Measurements from ENCODE around the gene IDH3G. TPM values are rescaled to one million over a fixed set of nuclear protein-coding genes. Genes with fewer than 3 reads are reported as not detected.

Gene IDH3G
- total and polyA plus RNA-seq, 10 donors = 32.7 to 92.7 (median 58.1) TPM

GRCh38 chrX:153816831-153817690 is 22.9 kb upstream of the IDH3G start:
- TF ChIP-seq CTCF (IDR thresholded peaks at IDR 0.05 in 8 of 11, conservative IDR thresholded peaks at IDR 0.05 in 3 of 11) (peak in 6 of 11 experiments; percentile 8 to 36 (median 16)), POLR2AphosphoS5 (IDR thresholded peaks at IDR 0.05) (no peak)
- 44 to 73% (median 50%) methylated on average over 21 to 25 of the region's 25 CpGs for WGBS, 5 donors
- peaks cover 0 to 50% (median 19%) of the 10 kb centered on the region in 6 donors for H3K4me1 ChIP-seq
- H3K9me3 ChIP-seq = no peaks in the 10 kb centered on the region
- no peak overlapping the region for H3K4me3 ChIP-seq
- H3K27me3 ChIP-seq (replicated peaks in 1 of 7) = peaks cover 0 to 60% (median 15%) of the 10 kb centered on the region in 7 donors
- no peaks in the 10 kb centered on the region for H3K36me3 ChIP-seq
- DNase-seq = peak; percentile 75
- intact Hi-C loops (cut with DNase I; ENCODE audit: low total_unique reads) = no loop called here
- H3K27ac ChIP-seq = no peak overlapping the region

GRCh38 chrX:153814591-153815315 is 20.6 kb upstream of the IDH3G start:
- H3K27me3 ChIP-seq (replicated peaks in 1 of 7) = peaks cover 0 to 43% (median 12%) of the 10 kb centered on the region in 7 donors
- no peak overlapping the region for H3K27ac ChIP-seq
- WGBS, 5 donors = 50 to 72% (median 67%) methylated on average over 14 to 19 of the region's 19 CpGs
- H3K4me1 ChIP-seq = peaks cover 0 to 34% (median 18%) of the 10 kb centered on the region in 6 donors
- H3K4me3 ChIP-seq = no peak overlapping the region
- DNase-seq = peak; percentile 56
- intact Hi-C loops (cut with DNase I; ENCODE audit: low total_unique reads) = no loop called here
- no peaks in the 10 kb centered on the region for H3K9me3 ChIP-seq
- TF ChIP-seq CTCF (IDR thresholded peaks at IDR 0.05 in 8 of 11, conservative IDR thresholded peaks at IDR 0.05 in 3 of 11) (no peak), POLR2AphosphoS5 (IDR thresholded peaks at IDR 0.05) (no peak)
- H3K36me3 ChIP-seq = no peaks in the 10 kb centered on the region

- no peak for DNase-seq
- Histone ChIP-seq H3K36me3 (no peaks in the 10 kb centered on the region), H3K4me3 (no peak overlapping the region), H3K9me3 (no peaks in the 10 kb centered on the region), H3K27ac (no peak overlapping the region), H3K4me1 (peaks cover 0 to 18% (median 6%) of the 10 kb centered on the region in 6 donors), H3K27me3 (replicated peaks in 1 of 7) (peaks cover 0 to 27% (median 0%) of the 10 kb centered on the region in 7 donors)
- no peak for TF ChIP-seq POLR2A (IDR thresholded peaks at IDR 0.05)
- TF ChIP-seq CTCF (IDR thresholded peaks at IDR 0.05 in 8 of 11, conservative IDR thresholded peaks at IDR 0.05 in 3 of 11) = no peak
- TF ChIP-seq POLR2AphosphoS5 (IDR thresholded peaks at IDR 0.05) = no peak
- WGBS, 5 donors = 88 to 96% (median 92%) methylated on average over 5 of the region's 5 CpGs
- intact Hi-C loops (cut with DNase I; ENCODE audit: low total_unique reads) = no loop called here
These were observed 19.0 kb upstream of the IDH3G start for GRCh38 chrX:153813161-153813560.

GRCh38 chrX:153812220-153812619 is 18.0 kb upstream of the IDH3G start:
- no peak overlapping the region for H3K27ac ChIP-seq
- H3K4me3 ChIP-seq = no peak overlapping the region
- peaks cover 0 to 8% (median 5%) of the 10 kb centered on the region in 6 donors for H3K4me1 ChIP-seq
- no peak for DNase-seq
- intact Hi-C loops (cut with DNase I; ENCODE audit: low total_unique reads) = no loop called here
- H3K27me3 ChIP-seq (replicated peaks in 1 of 7) = peaks cover 0 to 19% (median 0%) of the 10 kb centered on the region in 7 donors
- WGBS, 5 donors = 70 to 84% (median 75%) methylated on average over 6 to 14 of the region's 14 CpGs
- no peaks in the 10 kb centered on the region for H3K36me3 ChIP-seq
- no peaks in the 10 kb centered on the region for H3K9me3 ChIP-seq
- TF ChIP-seq POLR2A (IDR thresholded peaks at IDR 0.05) = no peak
- no peak for TF ChIP-seq CTCF (IDR thresholded peaks at IDR 0.05 in 8 of 11, conservative IDR thresholded peaks at IDR 0.05 in 3 of 11)
- no peak for TF ChIP-seq POLR2AphosphoS5 (IDR thresholded peaks at IDR 0.05)

Measured in spleen (tissue), 11 donors.